HG03457 (cell line): Measurements from ENCODE around the gene THSD7B.
"Not testable (repeated sequence)": the region's sequence is repeated elsewhere in the genome, so short reads cannot be mapped to it uniquely, and the experiment has no call there.

Source experiments
- ATAC-seq: cut with Tn5 transposase; IDR thresholded peaks from one replicate; pipeline ENCODE4 v1.9.1; 2021; ENCODE audit warnings: moderate number of reproducible peaks; ENCODE audit not compliant: unreplicated experiment

Gene THSD7B

GRCh38 chr2:136765256-136766072 is at the start of gene THSD7B:
THSD7B (plus strand) TSS chr2:136765545; CDS start chr2:136882179, 116,634 bp downstream.
- ATAC-seq = no peak

GRCh38 chr2:136718273-136718672 is 47.1 kb upstream of the THSD7B start:
- ATAC-seq = no peak

- no peak for ATAC-seq
Observed at GRCh38 chr2:136727973-136728699, 37.2 kb upstream of the THSD7B start.

GRCh38 chr2:136736236-136736635 is 29.1 kb upstream of the THSD7B start:
- no peak for ATAC-seq

- no peak for ATAC-seq
Observed at GRCh38 chr2:136738044-136738443, 27.3 kb upstream of the THSD7B start.

- ATAC-seq = no peak
Observed at GRCh38 chr2:136741471-136741870, 23.9 kb upstream of the THSD7B start.

- no peak for ATAC-seq
Observed at GRCh38 chr2:136750065-136750464, 15.3 kb upstream of the THSD7B start.

- ATAC-seq = no peak
Observed at GRCh38 chr2:136751406-136751805, 13.9 kb upstream of the THSD7B start.

GRCh38 chr2:136758504-136758903 is 6.8 kb upstream of the THSD7B start:
- ATAC-seq = not testable (repeated sequence)

- ATAC-seq = no peak
Observed at GRCh38 chr2:136764452-136765255, 691 bp upstream of the THSD7B start.

- no peak for ATAC-seq
Observed at GRCh38 chr2:136766073-136766404, 694 bp downstream of the THSD7B start.

GRCh38 chr2:136767030-136767429 is 1.7 kb downstream of the THSD7B start:
- ATAC-seq = no peak

- no peak for ATAC-seq
Observed at GRCh38 chr2:136769871-136770270, 4.5 kb downstream of the THSD7B start.

GRCh38 chr2:136770384-136770783 is 5.0 kb downstream of the THSD7B start:
- ATAC-seq = no peak

- no peak for ATAC-seq
Observed at GRCh38 chr2:136777391-136777790, 12.0 kb downstream of the THSD7B start.

GRCh38 chr2:136783856-136784255 is 18.5 kb downstream of the THSD7B start:
- ATAC-seq = no peak

- ATAC-seq = no peak
Observed at GRCh38 chr2:136785215-136785614, 19.9 kb downstream of the THSD7B start.

- ATAC-seq = no peak
Observed at GRCh38 chr2:136787970-136788369, 22.6 kb downstream of the THSD7B start.

- ATAC-seq = no peak
Observed at GRCh38 chr2:136796339-136796738, 31.0 kb downstream of the THSD7B start.

GRCh38 chr2:136798766-136799165 is 33.4 kb downstream of the THSD7B start:
- no peak for ATAC-seq

GRCh38 chr2:136801661-136802060 is 36.3 kb downstream of the THSD7B start:
- no peak for ATAC-seq
